Smooth muscle cell (in vitro differentiated cells): ENCODE measurements around the gene OR5AP2. TPM values are rescaled to one million over a fixed set of nuclear protein-coding genes. Genes with fewer than 3 reads are reported as not detected.
"Not testable (repeated sequence)": the region's sequence is repeated elsewhere in the genome, so short reads cannot be mapped to it uniquely, and the experiment has no call there.

ENCODE experiments used
- DNase-seq: peaks from one replicate; lab custom pipeline; 2025; ENCODE audit not compliant: unreplicated experiment; lab: John Stamatoyannopoulos, UW
- H2AFZ ChIP-seq: fragments of 200-600 bp; sonication (generic); 2 replicates; pipeline ENCODE4 v1.6.0; 2016; ENCODE audit warnings: antibody characterized with exemption, low read depth, mild to moderate bottlenecking
- H3F3A ChIP-seq: fragments of 200-600 bp; sonication (generic); 2 replicates; pipeline ENCODE4 v1.6.0; 2017; ENCODE audit warnings: antibody characterized with exemption, low read depth
- H3K27ac ChIP-seq: fragments of 200-600 bp; sonication (generic); 2 replicates; pipeline ENCODE4 v1.5.1; 2016; ENCODE audit warnings: low read depth, mild to moderate bottlenecking
- H3K27me3 ChIP-seq: fragments of 200-600 bp; sonication (generic); 2 replicates; pipeline ENCODE4 v1.6.1; 2016; ENCODE audit warnings: low read depth, mild to moderate bottlenecking
- H3K36me3 ChIP-seq: fragments of 200-600 bp; sonication (generic); 2 replicates; pipeline ENCODE4 v1.5.1; 2016; ENCODE audit warnings: low read depth
- H3K4me1 ChIP-seq: fragments of 200-600 bp; sonication (generic); 2 replicates; pipeline ENCODE4 v1.5.1; 2016; ENCODE audit warnings: low read depth
- H3K4me2 ChIP-seq: fragments of 200-600 bp; sonication (generic); 2 replicates; pipeline ENCODE4 v1.6.0; 2016; ENCODE audit warnings: mild to moderate bottlenecking
- H3K4me3 ChIP-seq: fragments of 200-600 bp; sonication (generic); 2 replicates; pipeline ENCODE4 v1.5.1; 2016; ENCODE audit warnings: mild to moderate bottlenecking
- H3K79me2 ChIP-seq: fragments of 200-600 bp; sonication (generic); 2 replicates; pipeline ENCODE4 v1.6.0; 2016; ENCODE audit warnings: low read depth, mild to moderate bottlenecking
- H3K9ac ChIP-seq: fragments of 200-600 bp; sonication (generic); 2 replicates; pipeline ENCODE4 v1.6.0; 2016; ENCODE audit warnings: low read depth
- H3K9me3 ChIP-seq: fragments of 200-600 bp; sonication (generic); replicated peaks from 2 replicates; pipeline ENCODE4 v1.5.1; 2016; ENCODE audit warnings: low read depth
- H4K20me1 ChIP-seq: fragments of 200-600 bp; sonication (generic); 2 replicates; pipeline ENCODE4 v1.6.0; 2016; ENCODE audit warnings: low read depth
- WGBS: methylation state at CpG from one replicate; pipeline ENCODE4 v1.1.7; 2016; ENCODE audit warnings: low lambda C conversion rate; 5-methylcytosine and 5-hydroxymethylcytosine counted together
- polyA plus RNA-seq: library from polyadenylated mRNA; unstranded; fragments of >200 nt; fragmentation: Nextera tagmentation; extraction: Ambion mirVana; gene quantifications from 2 replicates; pipeline ENCODE4 v1.2.1, GENCODE V29; 2016
- total RNA-seq: library from RNA; depleted of rRNA; stranded (reverse); fragments of >200 nt; gene quantifications from 2 replicates; pipeline ENCODE4 v1.2.3, GENCODE V29; 2014
- TF ChIP-seq, protein P1 (sequence below): fragments of 200-600 bp; sonication (generic); IDR thresholded peaks from 2 replicates; pipeline ENCODE4 v1.5.1; 2017; ENCODE audit warnings: borderline replicate concordance, mild to moderate bottlenecking, antibody characterized with exemption; ENCODE audit not compliant: insufficient read depth, poor library complexity, severe bottlenecking

Gene OR5AP2
- total RNA-seq (not detected in 2 replicates), polyA plus RNA-seq (not detected in 2 replicates)

DNA sequence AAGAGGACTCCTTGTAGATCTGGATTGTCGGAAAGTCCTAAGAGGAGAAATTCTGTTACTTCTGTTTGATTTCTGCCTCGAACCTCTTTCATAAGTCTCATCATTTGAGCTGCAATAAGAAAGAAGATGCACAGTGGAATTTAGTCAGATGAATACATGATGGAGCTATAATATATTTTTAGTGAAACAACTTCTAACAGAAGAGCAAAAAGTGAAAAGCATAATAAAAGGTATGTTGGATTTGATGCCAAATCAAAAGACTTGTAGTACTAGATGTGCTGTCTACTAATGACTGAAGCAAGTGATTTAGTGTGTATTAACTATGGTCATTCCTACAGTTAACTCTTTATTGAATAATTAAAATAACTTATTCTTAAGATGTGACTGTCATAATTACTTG lies at the start of gene OR5AP2:
TSS of gene OR5AP2 (minus strand) at position 101 of the 400 bp plus-strand sequence. CDS start at position 101, 0 bp downstream.
- Histone ChIP-seq H3K79me2 (no peaks in the 10 kb centered on the region), H3K9ac (no peak within 1 kb of the TSS), H3K27ac (no peak within 1 kb of the TSS), H3K27me3 (no peaks in the 10 kb centered on the region), H3K36me3 (no peaks in the 10 kb centered on the region), H4K20me1 (no peaks in the 10 kb centered on the region), H3K9me3 (no peaks in the 10 kb centered on the region), H3K4me1 (no peaks in the 10 kb centered on the region), H2AFZ (no peak within 1 kb of the TSS), H3F3A (no peaks in the 10 kb centered on the region), H3K4me2 (no peak within 1 kb of the TSS), H3K4me3 (no peak within 1 kb of the TSS)
- DNase-seq = no peak
- TF ChIP-seq, protein P1, sequence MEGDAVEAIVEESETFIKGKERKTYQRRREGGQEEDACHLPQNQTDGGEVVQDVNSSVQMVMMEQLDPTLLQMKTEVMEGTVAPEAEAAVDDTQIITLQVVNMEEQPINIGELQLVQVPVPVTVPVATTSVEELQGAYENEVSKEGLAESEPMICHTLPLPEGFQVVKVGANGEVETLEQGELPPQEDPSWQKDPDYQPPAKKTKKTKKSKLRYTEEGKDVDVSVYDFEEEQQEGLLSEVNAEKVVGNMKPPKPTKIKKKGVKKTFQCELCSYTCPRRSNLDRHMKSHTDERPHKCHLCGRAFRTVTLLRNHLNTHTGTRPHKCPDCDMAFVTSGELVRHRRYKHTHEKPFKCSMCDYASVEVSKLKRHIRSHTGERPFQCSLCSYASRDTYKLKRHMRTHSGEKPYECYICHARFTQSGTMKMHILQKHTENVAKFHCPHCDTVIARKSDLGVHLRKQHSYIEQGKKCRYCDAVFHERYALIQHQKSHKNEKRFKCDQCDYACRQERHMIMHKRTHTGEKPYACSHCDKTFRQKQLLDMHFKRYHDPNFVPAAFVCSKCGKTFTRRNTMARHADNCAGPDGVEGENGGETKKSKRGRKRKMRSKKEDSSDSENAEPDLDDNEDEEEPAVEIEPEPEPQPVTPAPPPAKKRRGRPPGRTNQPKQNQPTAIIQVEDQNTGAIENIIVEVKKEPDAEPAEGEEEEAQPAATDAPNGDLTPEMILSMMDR = no peak
- WGBS = 96% methylated on average over 2 of the region's 2 CpGs

DNA sequence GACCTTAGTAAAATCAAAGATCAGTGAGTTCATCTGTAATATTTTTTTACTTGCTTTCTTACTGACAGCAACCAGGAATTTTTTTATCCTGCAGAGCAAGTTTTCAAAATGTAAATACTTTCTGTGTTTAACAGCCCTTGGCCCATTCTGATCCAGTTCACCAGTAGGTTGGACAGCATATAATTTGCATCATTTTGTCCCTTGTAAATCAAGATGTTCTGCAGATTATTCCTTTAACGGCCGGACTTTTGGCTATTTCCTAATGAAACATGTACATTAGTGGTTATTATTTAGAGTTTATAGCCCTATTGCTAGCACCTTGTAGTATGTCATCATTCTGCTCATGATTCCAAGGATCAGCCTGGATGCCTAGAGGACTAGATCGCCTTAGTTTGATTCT lies 48.9 kb upstream of the OR5AP2 start:
- WGBS = 89% methylated on average over 3 of the region's 3 CpGs

DNA sequence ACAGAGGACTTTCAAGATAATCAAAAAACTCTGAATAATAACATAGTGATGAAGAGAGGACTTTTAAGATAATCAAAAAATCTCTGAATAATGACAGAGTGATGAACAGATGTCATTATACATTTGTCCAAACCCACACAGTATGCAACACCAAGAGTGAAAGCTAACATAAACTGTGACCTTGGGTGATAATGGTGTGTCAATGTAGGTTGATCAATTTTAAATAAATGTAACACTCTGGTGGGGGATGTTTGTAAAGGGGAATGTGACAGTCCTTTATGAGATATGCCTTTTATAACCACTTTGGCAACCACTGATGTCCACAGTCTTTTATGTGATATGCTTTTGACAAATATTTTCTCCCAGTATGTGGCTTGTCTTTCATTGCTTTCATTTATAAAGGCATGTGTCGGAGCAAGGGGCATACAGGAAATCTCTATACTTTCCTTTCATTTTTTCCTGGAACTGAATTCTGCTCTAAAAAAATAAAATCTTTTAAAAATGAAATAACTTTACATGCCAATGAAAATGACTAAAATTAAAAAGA lies 46.4 kb upstream of the OR5AP2 start:
- H3K27ac ChIP-seq = no peak overlapping the region
- H3K4me2 ChIP-seq = no peak overlapping the region
- DNase-seq = no peak
- H3K36me3 ChIP-seq = no peaks in the 10 kb centered on the region
- H3K9me3 ChIP-seq = no peaks in the 10 kb centered on the region
- H3K9ac ChIP-seq = no peak overlapping the region
- no peak overlapping the region for H2AFZ ChIP-seq
- no peak overlapping the region for H3K4me3 ChIP-seq
- no peaks in the 10 kb centered on the region for H3K27me3 ChIP-seq
- WGBS = 89% methylated on average over 1 of the region's 1 CpG
- no peaks in the 10 kb centered on the region for H3K4me1 ChIP-seq
- H3K79me2 ChIP-seq = no peaks in the 10 kb centered on the region
- H4K20me1 ChIP-seq = no peaks in the 10 kb centered on the region
- TF ChIP-seq, protein P1 = no peak
- no peaks in the 10 kb centered on the region for H3F3A ChIP-seq

More for the DNA sequence above, 48.9 kb upstream of the OR5AP2 start:
- not testable (repeated sequence) for H3K9me3 ChIP-seq, H3K4me2 ChIP-seq, H3K9ac ChIP-seq, H3K4me3 ChIP-seq, H3K36me3 ChIP-seq, H3K27ac ChIP-seq, H3K4me1 ChIP-seq, H4K20me1 ChIP-seq, H3K79me2 ChIP-seq, H2AFZ ChIP-seq, H3F3A ChIP-seq, H3K27me3 ChIP-seq, DNase-seq

DNA sequence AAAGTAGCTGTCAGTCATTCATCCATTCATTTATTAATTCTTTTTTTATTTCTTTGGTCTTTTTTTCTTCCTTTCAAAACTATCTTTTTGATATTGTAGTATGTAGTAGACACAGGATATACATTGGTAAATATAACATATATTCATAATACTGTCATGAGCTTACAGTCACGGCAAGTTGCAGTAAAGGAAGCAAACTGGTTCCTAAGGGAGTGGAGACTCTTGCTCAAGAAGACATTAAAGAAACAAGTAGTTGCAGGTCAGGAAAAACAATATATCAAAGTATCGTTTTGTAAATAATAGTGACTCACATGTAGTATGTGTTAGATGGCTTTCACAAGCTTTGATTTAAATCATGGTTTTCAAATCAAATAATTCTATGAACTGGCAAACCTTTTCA lies 28.7 kb upstream of the OR5AP2 start:
- WGBS = 77% methylated on average over 2 of the region's 2 CpGs
- Histone ChIP-seq H3K4me2 (no peak overlapping the region), H3K4me1 (no peaks in the 10 kb centered on the region), H3K9ac (no peak overlapping the region), H3K27me3 (no peaks in the 10 kb centered on the region), H3K4me3 (no peak overlapping the region), H2AFZ (no peak overlapping the region), H4K20me1 (no peaks in the 10 kb centered on the region), H3F3A (no peaks in the 10 kb centered on the region), H3K36me3 (no peaks in the 10 kb centered on the region), H3K27ac (no peak overlapping the region), H3K79me2 (no peaks in the 10 kb centered on the region), H3K9me3 (no peaks in the 10 kb centered on the region)
- no peak for DNase-seq
- TF ChIP-seq, protein P1 = no peak
